B cell (primary cell): ENCODE results near the gene SLC6A4. TPM values are rescaled to one million over a fixed set of nuclear protein-coding genes. Genes with fewer than 3 reads are reported as not detected.

Experiments
- ATAC-seq: fragments of 200-7000 bp; cut with Tn5 transposase; one replicate; pipeline ENCODE4 v1.10.0; 2021; ENCODE audit warnings: low read depth, mild to moderate bottlenecking, moderate number of reproducible peaks, moderate library complexity
- CTCF ChIA-PET: fragments of 350-600 bp; sonication (Branson Sonifier 250); formaldehyde crosslinking; loops from one replicate; lab custom pipeline; 2021; ENCODE audit warnings: antibody characterized with exemption, inconsistent platforms; lab: Charles Lee
- POLR2A ChIA-PET: fragments of 350-600 bp; sonication (Branson Sonifier 250); formaldehyde crosslinking; loops from one replicate; lab custom pipeline; 2021; ENCODE audit warnings: antibody characterized with exemption; lab: Charles Lee
- DNase-seq: peaks from one replicate; pipeline ENCODE4 v3.0.0; 2013
- H2AFZ ChIP-seq: 2 replicates; pipeline ENCODE4 v1.6.1; 2012; ENCODE audit warnings: mild to moderate bottlenecking, low read depth, low read length; ENCODE audit not compliant: insufficient read depth, poor library complexity, severe bottlenecking
- H3K27ac ChIP-seq, 2 donors: 1 replicate in 1 of 2; 2 replicates in 1 of 2; pipeline ENCODE4 v1.5.1; 2012 to 2013; ENCODE audit warnings: low read length in 2 of 2, mild to moderate bottlenecking in 2 of 2, moderate library complexity in 1 of 2
- H3K27me3 ChIP-seq, 4 experiments: fragments of 200-600 bp in 1 of 4; sonication (generic) in 1 of 4; replicated peaks in 1 of 4; 1 replicate in 2 of 4; 2 replicates in 2 of 4; pipeline versions ENCODE4 v1.6.1 to v1.7.0; 2013 to 2016; ENCODE audit warnings: low read length in 3 of 4, mild to moderate bottlenecking in 2 of 4, mixed read lengths in 1 of 4, moderate library complexity in 1 of 4; ENCODE audit not compliant: insufficient read depth in 4 of 4, control insufficient read depth in 3 of 4; ENCODE audit errors: control extremely low read depth in 1 of 4
- H3K36me3 ChIP-seq, 2 experiments: replicated peaks in 1 of 2; 1 replicate in 1 of 2; 2 replicates in 1 of 2; pipeline versions ENCODE4 v1.6.1 to v1.7.1; 2013; ENCODE audit warnings: low read length in 1 of 2; ENCODE audit not compliant: insufficient read depth in 2 of 2, control insufficient read depth in 1 of 2; ENCODE audit errors: control extremely low read depth in 1 of 2, extremely low read depth in 1 of 2
- H3K4me1 ChIP-seq, 2 donors: fragments of 200-600 bp in 1 of 2; sonication (generic) in 1 of 2; 1 replicate in 1 of 2; 2 replicates in 1 of 2; pipeline versions ENCODE4 v1.5.1 to v1.6.1; 2013 to 2017; ENCODE audit warnings: low read length in 2 of 2; ENCODE audit not compliant: control insufficient read depth in 2 of 2, insufficient read depth in 2 of 2
- H3K4me2 ChIP-seq: replicated peaks from 2 replicates; pipeline ENCODE3; 2012; ENCODE audit warnings: mild to moderate bottlenecking, low read depth, low read length; ENCODE audit not compliant: poor library complexity, severe bottlenecking
- H3K4me3 ChIP-seq, 5 experiments: fragments of 200-600 bp in 1 of 5; sonication (generic) in 1 of 5; 1 replicate in 3 of 5; 2 replicates in 2 of 5; pipeline versions ENCODE4 v1.5.1 to v1.7.0; 2011 to 2016; ENCODE audit warnings: low read length in 4 of 5, mild to moderate bottlenecking in 4 of 5, low read depth in 2 of 5, control low read depth in 1 of 5, moderate library complexity in 1 of 5; ENCODE audit not compliant: insufficient read depth in 1 of 5; ENCODE audit errors: control extremely low read depth in 1 of 5, extremely low read depth in 1 of 5
- H3K79me2 ChIP-seq: fragments of 200-600 bp; sonication (generic); one replicate; pipeline ENCODE4 v1.6.0; 2016; ENCODE audit warnings: low read length; ENCODE audit not compliant: control insufficient read depth, insufficient read depth
- H3K9ac ChIP-seq: fragments of 200-600 bp; sonication (generic); 2 replicates; pipeline ENCODE4 v1.6.1; 2017; ENCODE audit warnings: mild to moderate bottlenecking, low read length, moderate library complexity
- H3K9me3 ChIP-seq, 3 donors: one replicate each; pipeline versions ENCODE4 v1.6.1 to v1.7.1; 2013; ENCODE audit warnings: low read length in 2 of 3; ENCODE audit not compliant: control insufficient read depth in 2 of 3, insufficient read depth in 1 of 3; ENCODE audit errors: control extremely low read depth in 1 of 3
- H4K20me1 ChIP-seq: 2 replicates; pipeline ENCODE4 v1.6.0; 2012; ENCODE audit warnings: mild to moderate bottlenecking, low read length; ENCODE audit not compliant: insufficient read depth, control insufficient read depth, poor library complexity, severe bottlenecking
- H3K27ac Mint-ChIP-seq: one replicate; pipeline ENCODE4 v1.8.0; 2021; ENCODE audit warnings: mixed read lengths
- H3K27me3 Mint-ChIP-seq: one replicate; pipeline ENCODE4 v1.8.0; 2021; ENCODE audit warnings: mixed read lengths
- H3K4me1 Mint-ChIP-seq: one replicate; pipeline ENCODE4 v1.8.0; 2021; ENCODE audit warnings: mixed read lengths
- H3K4me3 Mint-ChIP-seq: one replicate; pipeline ENCODE4 v1.8.0; 2021; ENCODE audit warnings: mixed read lengths
- H3K9me3 Mint-ChIP-seq: one replicate; pipeline ENCODE4 v1.8.0; 2022; ENCODE audit warnings: mixed read lengths; ENCODE audit not compliant: insufficient read depth
- CTCF ChIP-seq: fragments of 200-600 bp; IDR thresholded peaks from one replicate; pipeline ENCODE4 v1.8.0; 2022; ENCODE audit warnings: antibody characterized with exemption, mild to moderate bottlenecking
- EZH2 ChIP-seq: IDR thresholded peaks from 2 replicates; pipeline ENCODE4 v1.6.1; 2012; ENCODE audit warnings: borderline replicate concordance, low read depth, mild to moderate bottlenecking, moderate library complexity, low read length; ENCODE audit not compliant: insufficient read depth, poor library complexity, severe bottlenecking
- WGBS: methylation state at CpG from one replicate; pipeline ENCODE4 v1.1.5; 2013; ENCODE audit warnings: missing lambda C conversion rate; ENCODE audit not compliant: insufficient coverage; 5-methylcytosine and 5-hydroxymethylcytosine counted together
- intact Hi-C: fragments of 100-400 bp; cut with micrococcal nuclease; formaldehyde crosslinking; loops from one replicate; pipeline ENCODE4 v1.10.0; 2022
- polyA plus RNA-seq: library from polyadenylated mRNA; depleted of rRNA; stranded (reverse); fragments of >200 nt; gene quantifications from 2 replicates; pipeline ENCODE4 v1.2.3, GENCODE V29; 2012
- total RNA-seq, 2 donors: library from RNA; stranded (reverse); fragments of 120-200 nt in 1 of 2; gene quantifications; 1 replicate in 1 of 2; 2 replicates in 1 of 2; pipeline versions ENCODE4 v1.2.3 to v1.2.4, GENCODE V29; 2013 to 2022

Gene SLC6A4
- total and polyA plus RNA-seq, 2 donors (not counting 1 experiment from before 2014, with no cell fraction given): not detected

- ATAC-seq: no peak
- Mint-ChIP-seq H3K9me3 (no peaks in the 10 kb centered on the region), H3K27me3 (no peaks in the 10 kb centered on the region), H3K4me3 (no peak overlapping the region), H3K4me1 (no peaks in the 10 kb centered on the region), H3K27ac (no peak overlapping the region)
- TF ChIP-seq EZH2 (no peak), CTCF (no peak)
- Histone ChIP-seq H3K79me2 (no peaks in the 10 kb centered on the region), H3K4me1 (no peaks in the 10 kb centered on the region), H3K27me3 (no peaks in the 10 kb centered on the region), H3K9ac (no peak overlapping the region), H4K20me1 (no peaks in the 10 kb centered on the region), H3K9me3 (no peaks in the 10 kb centered on the region), H2AFZ (no peak overlapping the region), H3K36me3 (peaks cover 0 to 26% of the 10 kb centered on the region in 2 experiments), H3K27ac (no peak overlapping the region), H3K4me3 (no peak overlapping the region), H3K4me2 (no peak overlapping the region)
- WGBS: 65% methylated on average over 4 of the region's 7 CpGs
- intact Hi-C loops: no loop called here
- no peak for DNase-seq
- CTCF ChIA-PET: no interaction called here
- POLR2A ChIA-PET: no interaction called here
These were observed 11.0 kb upstream of the SLC6A4 start for GRCh38 chr17:30246460-30246859.

DNA sequence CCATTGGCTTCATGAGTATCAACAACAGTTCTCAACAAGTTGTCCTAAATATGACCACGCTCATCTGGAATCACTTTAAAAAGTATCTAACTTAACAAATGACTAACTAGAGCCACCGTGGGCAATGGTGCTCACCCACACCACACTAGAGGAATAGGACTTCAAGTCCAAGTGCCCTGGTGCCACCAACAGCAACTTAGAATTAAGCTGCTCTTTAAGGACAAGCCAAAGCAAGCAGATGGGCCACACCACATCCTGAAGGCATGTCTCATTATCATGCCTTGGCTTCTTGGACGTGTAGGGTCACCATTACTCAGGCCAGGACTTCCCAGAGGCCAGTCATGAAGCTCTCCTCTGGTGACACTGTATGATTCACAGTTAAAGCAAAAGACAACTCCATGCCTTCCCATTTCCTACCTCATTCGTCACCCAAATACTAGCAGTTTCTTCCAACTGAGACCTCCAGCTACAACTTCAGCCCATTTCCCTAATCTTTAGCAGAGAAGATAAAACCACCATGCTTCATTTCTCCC, 9.4 kb upstream of the SLC6A4 start:
- POLR2A ChIA-PET: no interaction called here

More for the DNA sequence above, 9.4 kb upstream of the SLC6A4 start:
- Histone ChIP-seq H3K27me3 (peaks cover 0 to under 1% (median 0%) of the 10 kb centered on the region in 4 experiments), H2AFZ (no peak overlapping the region), H3K4me2 (no peak overlapping the region), H4K20me1 (no peaks in the 10 kb centered on the region), H3K9me3 (no peaks in the 10 kb centered on the region), H3K4me3 (no peak overlapping the region), H3K79me2 (no peaks in the 10 kb centered on the region), H3K27ac (no peak overlapping the region), H3K36me3 (peaks cover 0 to 19% of the 10 kb centered on the region in 2 experiments), H3K9ac (no peak overlapping the region), H3K4me1 (no peaks in the 10 kb centered on the region)
- intact Hi-C loops: no loop called here
- Mint-ChIP-seq H3K9me3 (no peaks in the 10 kb centered on the region), H3K27ac (no peak overlapping the region), H3K4me1 (no peaks in the 10 kb centered on the region), H3K27me3 (peaks cover 8% of the 10 kb centered on the region), H3K4me3 (no peak overlapping the region)
- ATAC-seq: no peak
- 89% methylated on average over 4 of the region's 4 CpGs for WGBS
- TF ChIP-seq EZH2 (no peak), CTCF (no peak)
- no peak for DNase-seq
- CTCF ChIA-PET: no interaction called here
